Right lobe of liver (tissue), 6 donors: ENCODE results near the gene DLGAP3. TPM values are rescaled to one million over a fixed set of nuclear protein-coding genes. Genes with fewer than 3 reads are reported as not detected.

Source experiments
- ATAC-seq, 4 donors: fragments of 200-7000 bp; cut with Tn5 transposase; one replicate each; pipeline ENCODE4 v1.9.1; 2020; ENCODE audit warnings: mild to moderate bottlenecking in 4 of 4, moderate library complexity in 4 of 4
- DNase-seq, 3 donors: peaks; one replicate each; pipeline ENCODE4 v3.0.0-alpha.2; 2020
- H3K27ac ChIP-seq, 3 donors: fragments of 200-600 bp; one replicate each; pipeline ENCODE4 v1.8.0; 2022
- H3K27me3 ChIP-seq, 2 donors: fragments of 200-600 bp; one replicate each; pipeline ENCODE4 v1.8.0; 2022
- H3K36me3 ChIP-seq, 4 donors: fragments of 200-600 bp; sonication (generic) in 1 of 4; one replicate each; pipeline versions ENCODE4 v1.5.1 to v1.8.0; 2017 to 2022; ENCODE audit warnings: control low read depth in 1 of 4
- H3K4me1 ChIP-seq, 4 donors: fragments of 200-600 bp; sonication (generic) in 1 of 4; one replicate each; pipeline versions ENCODE4 v1.5.1 to v1.8.0; 2017 to 2022; ENCODE audit warnings: control low read depth in 1 of 4
- H3K4me3 ChIP-seq, 3 donors: fragments of 200-600 bp; one replicate each; pipeline ENCODE4 v1.8.0; 2022
- H3K9me3 ChIP-seq, 4 donors: fragments of 200-600 bp; sonication (generic) in 1 of 4; one replicate each; pipeline versions ENCODE4 v1.5.1 to v1.8.0; 2017 to 2022; ENCODE audit warnings: control low read depth in 1 of 4
- CTCF ChIP-seq, 4 donors: fragments of 200-600 bp in 3 of 4; fragments of 450-650 bp in 1 of 4; IDR thresholded peaks; one replicate each; pipeline versions ENCODE4 v1.5.1 to v1.8.0; 2016 to 2022; ENCODE audit warnings: antibody characterized with exemption in 4 of 4, mild to moderate bottlenecking in 2 of 4
- POLR2A ChIP-seq: fragments of 450-650 bp; IDR thresholded peaks from one replicate; pipeline ENCODE4 v1.6.1; 2017; ENCODE audit warnings: antibody characterized with exemption, mild to moderate bottlenecking
- WGBS: methylation state at CpG from one replicate; pipeline ENCODE4 v1.1.6; 2018; ENCODE audit warnings: low coverage, low lambda C conversion rate; ENCODE audit not compliant: insufficient coverage; ENCODE audit errors: missing lambda C conversion rate; 5-methylcytosine and 5-hydroxymethylcytosine counted together
- intact Hi-C, 2 donors: fragments of 100-400 bp; cut with DNase I; formaldehyde crosslinking; loops; one replicate each; pipeline versions ENCODE4 v1.11.2 to v1.14.1; 2022
- total RNA-seq, 6 experiments: library from RNA; depleted of rRNA in 2 of 6; stranded (reverse); fragments of >200 nt in 2 of 6; fragmentation: NEBNext Ultra II Directional in 3 of 6; extraction: Animal tissue kit (Norgen Biotek cat#: 25700) in 3 of 6; gene quantifications; one replicate each; pipeline versions ENCODE4 v1.1.0 to v1.2.4, GENCODE V29; 2016 to 2023
- donor health status: DM: no; HTN: yes; CAD: no.
- donor health status: DM: no; HTN: no; CAD: no.
- donor health status: DM: no; HTN: no; CAD: no.
- donor health status: DM: no; HTN: yes; CAD: no.
- donor health status: DM: no; HTN: yes; CAD: no.

The DLGAP3 gene
- total RNA-seq, 6 experiments from 2014 or later: 0.07 to 0.13 TPM; not detected in 4

GRCh38 chr1:34876406-34876805, 53.0 kb downstream of the DLGAP3 start:
- ATAC-seq: no peak
- H3K9me3 ChIP-seq: no peaks in the 10 kb centered on the region
- 73% methylated on average over 6 of the region's 7 CpGs for WGBS
- H3K4me1 ChIP-seq: no peaks in the 10 kb centered on the region
- no peak overlapping the region for H3K4me3 ChIP-seq
- TF ChIP-seq POLR2A (no peak), CTCF (IDR thresholded peaks at IDR 0.05) (no peak)
- no peaks in the 10 kb centered on the region for H3K36me3 ChIP-seq
- H3K27me3 ChIP-seq: peaks cover 3 to 4% of the 10 kb centered on the region in 2 donors
- H3K27ac ChIP-seq: no peak overlapping the region
- DNase-seq: no peak
- intact Hi-C loops: no loop called here

- Histone ChIP-seq H3K27me3 (peaks cover 2 to 4% of the 10 kb centered on the region in 2 donors), H3K4me3 (no peak overlapping the region), H3K27ac (no peak overlapping the region), H3K36me3 (no peaks in the 10 kb centered on the region), H3K9me3 (no peaks in the 10 kb centered on the region), H3K4me1 (no peaks in the 10 kb centered on the region)
- DNase-seq: no peak
- intact Hi-C loops: no loop called here
- TF ChIP-seq POLR2A (no peak), CTCF (IDR thresholded peaks at IDR 0.05) (no peak)
- no peak for ATAC-seq
- WGBS: 56% methylated on average over 4 of the region's 4 CpGs
Measured at GRCh38 chr1:34874296-34874952, 55.0 kb downstream of the DLGAP3 start.

- ATAC-seq: no peak
- no peak for DNase-seq
- Histone ChIP-seq H3K27ac (no peak overlapping the region), H3K4me3 (no peak overlapping the region), H3K27me3 (no peaks in the 10 kb centered on the region), H3K9me3 (no peaks in the 10 kb centered on the region), H3K36me3 (no peaks in the 10 kb centered on the region), H3K4me1 (no peaks in the 10 kb centered on the region)
- intact Hi-C loops: no loop called here
- WGBS: 59% methylated on average over 4 of the region's 4 CpGs
- TF ChIP-seq CTCF (IDR thresholded peaks at IDR 0.05) (no peak), POLR2A (no peak)
Measured at GRCh38 chr1:34872133-34872503, 57.3 kb downstream of the DLGAP3 start.

- WGBS: 47% methylated on average over 11 of the region's 17 CpGs
- no peak for DNase-seq
Measured at GRCh38 chr1:34871443-34872132, 57.9 kb downstream of the DLGAP3 start.

More at GRCh38 chr1:34871443-34872132, 57.9 kb downstream of the DLGAP3 start:
- intact Hi-C loops: no loop called here
- Histone ChIP-seq H3K27ac (no peak overlapping the region), H3K4me3 (no peak overlapping the region), H3K27me3 (no peaks in the 10 kb centered on the region), H3K36me3 (no peaks in the 10 kb centered on the region), H3K9me3 (no peaks in the 10 kb centered on the region), H3K4me1 (peaks cover 0 to 1% (median 0%) of the 10 kb centered on the region in 4 donors)
- TF ChIP-seq POLR2A: no peak
- no peak for TF ChIP-seq CTCF (IDR thresholded peaks at IDR 0.05)
- no peak for ATAC-seq
